Right forelimb (tissue), 1 donor: ENCODE measurements around the gene ACTR3C.
"Not testable (repeated sequence)": the region's sequence is repeated elsewhere in the genome, so short reads cannot be mapped to it uniquely, and the experiment has no call there.

Source experiments
- DNase-seq: peaks from one replicate; pipeline ENCODE4 v3.0.0-alpha.2; 2018

ACTR3C gene

DNA sequence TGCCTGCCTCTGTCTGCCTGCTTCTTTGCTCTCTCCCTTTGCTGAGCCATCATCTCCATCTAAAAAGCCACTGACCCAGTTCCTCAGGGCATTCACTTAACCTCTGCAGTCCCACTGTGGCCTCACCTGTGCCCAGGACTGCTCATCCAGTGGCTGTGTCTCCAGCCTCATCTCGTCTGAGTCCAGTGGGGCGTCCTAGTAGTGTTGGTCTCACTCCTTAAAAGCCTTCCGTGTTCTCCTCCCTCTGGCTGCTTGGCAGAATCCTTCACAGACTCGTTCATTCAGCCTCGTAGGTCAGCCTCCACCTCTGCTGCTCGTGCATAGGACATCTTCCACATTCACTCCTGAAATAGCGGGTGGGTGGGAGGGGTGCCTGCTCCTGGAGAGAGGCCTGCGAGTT lies 10.8 kb upstream of the ACTR3C start:
- no peak for DNase-seq

DNA sequence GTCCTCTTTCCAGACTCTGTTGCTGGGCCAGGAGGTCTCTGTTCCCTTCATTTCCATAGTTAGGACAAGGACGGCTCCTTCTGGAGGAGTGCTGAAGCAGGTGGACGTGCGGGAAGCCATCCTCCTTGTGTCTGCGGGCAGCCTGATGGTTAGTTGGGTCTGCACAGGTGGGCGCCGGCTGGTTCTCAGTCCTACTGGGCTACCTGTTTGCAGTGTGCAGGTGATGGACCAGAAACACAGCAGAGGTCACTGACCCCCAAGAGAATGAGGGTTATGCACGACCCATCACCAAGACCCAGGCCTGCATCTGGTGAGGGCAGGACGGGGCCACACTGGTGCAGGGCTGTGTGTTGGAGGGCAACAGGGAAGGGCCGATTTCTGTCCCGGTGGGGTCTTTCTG lies 10.3 kb upstream of the ACTR3C start:
- peak; percentile 32 for DNase-seq

- no peak for DNase-seq
Observed at GRCh38 chr7:150332852-150333635, 9.7 kb upstream of the ACTR3C start.

- peak; percentile 48 for DNase-seq
Observed at GRCh38 chr7:150330211-150330885, 7.0 kb upstream of the ACTR3C start.

- DNase-seq = peak; percentile 60
Observed at GRCh38 chr7:150329331-150330120, 6.2 kb upstream of the ACTR3C start.

- DNase-seq = no peak
Observed at GRCh38 chr7:150327308-150327707, 4.0 kb upstream of the ACTR3C start.

DNA sequence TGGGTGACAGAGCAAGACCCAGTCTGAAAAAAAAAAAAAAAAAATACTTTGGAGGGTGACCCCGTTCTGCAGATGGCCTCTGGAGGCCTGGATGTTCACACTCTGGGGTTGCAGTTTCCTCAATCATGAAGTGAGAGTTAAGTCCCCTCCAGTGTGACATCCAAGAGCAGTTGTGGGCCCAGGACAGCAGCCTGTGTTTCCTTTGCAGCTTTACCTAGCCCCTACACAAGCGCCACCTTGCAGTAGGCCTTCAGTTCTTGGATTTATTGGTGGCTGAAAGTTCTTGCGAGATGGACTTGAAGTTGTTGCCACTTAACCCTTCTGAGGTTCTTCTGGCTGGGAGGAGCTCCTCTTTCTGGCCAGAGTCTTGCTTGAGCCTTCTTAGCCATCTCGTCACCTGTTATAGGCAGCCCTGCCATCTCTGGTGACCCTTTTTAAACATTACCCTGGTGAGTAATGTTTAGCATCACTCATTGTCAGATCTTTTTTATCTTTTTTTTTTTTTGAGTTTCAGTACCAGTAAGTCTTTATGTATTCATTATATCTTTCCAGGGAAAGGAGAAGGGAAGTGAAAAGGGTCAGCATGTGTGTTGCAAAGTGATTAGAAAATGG lies 3.4 kb upstream of the ACTR3C start:
- no peak for DNase-seq

DNA sequence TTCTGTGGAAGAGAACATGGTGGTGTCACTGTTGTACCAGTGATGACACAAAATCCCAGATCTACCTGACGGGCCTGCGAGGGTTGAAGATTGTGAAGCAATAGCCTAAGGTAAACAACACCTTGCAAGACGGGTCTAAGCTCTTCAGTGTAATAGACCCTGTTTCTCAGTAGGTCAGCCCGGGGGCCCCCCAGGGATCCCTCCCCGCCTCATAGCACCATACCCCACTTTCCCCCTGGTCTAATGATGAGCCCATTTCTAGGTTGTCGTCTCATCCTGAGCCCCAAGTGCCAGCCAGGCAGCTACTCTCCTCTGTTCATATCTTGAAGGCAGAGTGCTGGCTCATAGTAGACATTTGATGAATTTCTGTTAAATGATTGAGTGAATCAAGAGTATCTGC lies 2.6 kb upstream of the ACTR3C start:
- no peak for DNase-seq

DNA sequence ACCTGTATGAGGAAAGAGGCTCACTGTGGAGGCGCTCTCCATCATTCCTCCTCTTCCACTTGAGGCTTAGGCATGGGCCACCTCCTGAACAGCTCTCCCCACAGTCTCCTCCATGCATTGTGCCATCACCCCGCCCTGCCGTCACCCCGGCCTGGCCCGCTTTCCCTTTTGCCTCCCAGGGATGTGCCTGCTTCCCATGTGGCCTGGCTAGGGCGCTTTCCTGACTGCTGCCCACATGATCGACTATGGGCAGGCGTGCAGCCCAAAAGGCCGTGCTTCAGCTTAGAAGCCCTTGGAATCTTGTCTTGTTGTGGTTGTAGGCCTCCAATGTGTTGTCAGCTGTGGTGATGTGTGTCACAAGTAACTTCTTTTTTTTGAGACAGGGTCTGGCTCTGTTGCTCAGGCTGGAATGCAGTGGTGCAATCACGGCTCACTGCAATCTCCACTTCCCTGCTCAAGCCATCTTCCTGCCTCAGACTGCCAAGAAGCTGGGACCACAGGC lies 1.8 kb upstream of the ACTR3C start:
- DNase-seq = peak; percentile 29

DNA sequence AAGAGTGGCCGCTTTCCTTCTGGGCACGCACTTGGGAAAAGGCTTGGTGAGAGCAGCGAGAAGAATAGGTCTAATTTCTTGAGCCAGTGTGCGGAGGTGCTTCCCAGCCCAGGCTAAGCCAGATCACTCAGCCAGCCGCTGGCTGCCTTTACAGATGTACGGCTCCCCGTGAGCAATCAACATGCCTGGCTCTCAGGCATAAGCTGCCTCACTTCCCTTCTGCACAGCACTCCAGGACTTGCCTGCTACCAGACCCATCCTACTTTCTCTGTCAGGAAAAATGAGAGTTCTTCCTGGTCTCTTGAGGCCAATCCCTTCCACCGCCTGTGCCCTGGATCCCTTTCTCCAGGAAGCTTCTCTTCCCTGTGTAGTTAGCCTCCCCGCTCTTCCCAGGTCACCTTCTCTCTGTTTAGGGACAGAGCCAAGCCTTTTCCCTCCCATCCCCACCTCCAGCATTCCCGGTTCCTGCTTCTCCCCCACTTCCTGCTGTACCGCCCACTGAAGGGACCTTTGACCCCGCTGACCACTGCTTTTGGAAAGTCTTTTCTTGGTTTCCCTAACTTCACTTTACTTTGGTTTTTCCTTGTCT lies 1.1 kb upstream of the ACTR3C start:
- peak; percentile 44 for DNase-seq

DNA sequence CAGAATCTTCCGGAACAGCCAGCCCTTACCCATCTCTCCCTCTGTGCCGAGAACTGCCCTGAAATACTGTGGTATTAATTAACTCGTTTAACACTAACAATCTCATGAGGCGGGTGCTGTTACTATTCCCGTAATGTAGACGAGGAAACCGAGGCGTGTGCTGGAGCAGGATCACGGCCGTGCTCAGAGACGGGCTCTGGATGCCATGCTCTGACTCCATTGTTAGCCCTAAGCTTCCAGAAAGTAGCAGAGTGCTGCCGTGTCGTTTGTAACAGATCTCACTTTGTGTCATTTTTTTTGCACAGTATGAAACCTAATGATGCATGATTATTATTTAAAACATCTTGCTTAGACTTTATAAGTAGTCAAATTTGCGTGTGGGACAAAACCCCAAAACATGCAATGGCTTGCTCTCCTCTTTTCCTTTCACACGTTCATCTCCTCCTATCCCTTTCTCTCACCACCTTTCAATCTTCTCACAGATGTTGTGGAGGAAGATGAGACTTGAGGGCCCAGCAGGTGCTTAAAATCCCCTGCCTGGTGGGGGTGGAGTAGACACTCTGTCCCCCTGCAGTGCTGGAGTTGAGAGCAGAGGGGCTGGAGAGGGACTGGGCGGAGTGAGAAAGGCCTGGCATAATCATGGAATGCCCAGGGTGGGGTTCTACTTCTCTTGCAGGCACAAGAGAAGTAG lies 482 bp upstream of the ACTR3C start:
- DNase-seq = no peak

DNA sequence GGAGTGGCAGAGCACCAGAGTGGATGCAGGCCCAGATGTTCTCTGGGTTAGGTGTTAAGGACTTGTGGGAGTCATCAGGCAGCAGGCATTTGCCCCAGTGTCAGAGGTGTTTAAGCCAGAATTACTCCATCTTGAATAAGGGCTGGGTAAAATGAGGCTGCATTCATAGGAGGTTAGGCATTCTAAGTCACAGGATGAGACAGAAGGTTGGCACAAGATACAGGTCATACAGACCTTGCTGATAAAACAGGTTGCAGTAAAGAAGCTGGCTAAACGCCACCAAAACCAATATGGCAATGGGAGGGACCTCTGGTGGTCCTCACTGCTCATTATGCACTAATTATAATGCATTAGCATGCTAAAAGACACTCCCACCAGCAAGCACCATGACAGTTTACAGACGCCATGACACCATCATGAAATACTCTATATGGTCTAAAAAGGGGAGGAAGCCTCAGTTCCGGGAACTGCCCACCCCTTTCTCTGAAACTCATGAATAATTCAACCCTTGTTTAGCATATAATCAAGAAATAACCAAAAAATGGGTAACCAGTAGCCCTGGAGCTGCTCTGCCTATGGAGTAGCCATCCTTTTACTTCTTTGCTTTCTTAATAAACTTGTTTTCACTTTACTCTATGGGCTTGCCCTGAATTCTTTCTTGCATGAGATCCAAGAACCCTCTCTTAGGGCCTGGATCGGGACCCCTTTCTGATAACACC lies 1.1 kb downstream of the ACTR3C start:
- no peak for DNase-seq

GRCh38 chr7:150321788-150322113 lies 1.6 kb downstream of the ACTR3C start:
- peak; percentile 27 for DNase-seq

GRCh38 chr7:150317748-150318444 lies 5.4 kb downstream of the ACTR3C start:
- DNase-seq = no peak

GRCh38 chr7:150316987-150317386 lies 6.4 kb downstream of the ACTR3C start:
- not testable (repeated sequence) for DNase-seq

GRCh38 chr7:150314639-150315239 lies 8.6 kb downstream of the ACTR3C start:
- no peak for DNase-seq

- no peak for DNase-seq
Observed at GRCh38 chr7:150313870-150314269, 9.5 kb downstream of the ACTR3C start.

GRCh38 chr7:150313367-150313809 lies 10.0 kb downstream of the ACTR3C start:
- DNase-seq = no peak

DNA sequence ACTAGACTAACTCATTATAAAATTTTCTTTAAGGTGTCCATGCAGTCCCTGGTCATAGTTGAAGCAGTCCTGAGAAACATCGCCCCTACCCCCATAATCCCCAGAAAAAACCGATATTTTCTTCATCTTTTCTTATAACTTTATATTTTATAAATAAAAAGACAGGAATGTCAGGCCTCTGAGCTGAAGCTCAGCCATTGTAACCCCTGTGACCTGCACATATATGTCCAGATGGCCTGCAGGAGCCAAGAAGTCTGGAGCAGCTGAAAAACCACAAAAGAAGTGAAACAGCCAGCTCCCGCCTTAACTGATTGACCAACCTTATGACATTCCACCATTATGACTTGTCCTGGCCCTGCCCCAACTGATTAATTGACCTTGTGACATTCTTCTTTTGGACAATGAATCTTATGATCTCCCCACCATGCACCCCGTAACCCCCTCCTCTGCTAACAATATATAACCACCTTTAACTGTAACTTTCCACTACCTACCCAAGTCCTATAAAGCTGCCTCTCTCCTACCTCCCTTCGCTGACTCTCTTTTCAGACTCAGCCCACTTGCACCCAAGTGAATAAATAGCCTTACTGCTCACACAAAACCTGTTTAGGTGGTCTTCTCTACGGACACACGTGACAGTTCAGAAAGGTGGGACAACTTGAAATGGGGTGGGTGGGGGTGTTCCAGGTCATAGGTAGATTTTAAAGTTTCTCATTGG lies 10.5 kb downstream of the ACTR3C start:
- not testable (repeated sequence) for DNase-seq

DNA sequence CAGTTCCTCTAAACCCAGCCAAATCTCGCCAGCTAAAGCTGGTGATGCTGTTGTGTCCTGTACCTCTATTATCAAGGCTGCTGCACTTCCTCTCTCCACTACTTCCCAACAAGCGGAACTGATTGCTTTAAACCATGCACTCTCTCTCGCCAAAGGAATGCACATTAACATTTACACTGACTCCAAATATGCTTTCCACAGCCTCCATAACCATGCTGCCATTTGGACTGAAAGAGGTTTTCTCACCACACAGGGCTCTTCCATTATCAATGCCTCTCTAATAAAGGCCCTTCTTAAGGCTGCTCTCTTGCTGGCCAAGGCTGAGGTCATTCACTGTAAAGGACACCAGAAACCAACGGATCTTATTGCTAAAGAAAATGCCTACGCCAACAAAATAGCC lies 11.6 kb downstream of the ACTR3C start:
- peak; percentile 25 for DNase-seq
